ENCODE results near the gene RAD51B.

GRCh38 chr14:68133856-68134255, 314.3 kb downstream of the RAD51B start:
- TF ChIP-seq ZFX (IDR thresholded peaks at IDR 0.05) (no peak), RAD21 (IDR thresholded peaks at IDR 0.05; ENCODE audit: low read depth) (no peak), SIN3A (IDR thresholded peaks at IDR 0.05; ENCODE audit: low read depth) (no peak), ELF1 (IDR thresholded peaks at IDR 0.05; ENCODE audit: borderline replicate concordance, low read depth) (no peak)

Data from HCT116 (cell line).